H1 (cell line): ENCODE data around the gene LRPPRC. TPM values are rescaled to one million over a fixed set of nuclear protein-coding genes. Genes with fewer than 3 reads are reported as not detected.

ENCODE experiments used
- CTCF ChIA-PET: fragments of 300-600 bp; sonication (Branson Sonifier 250); formaldehyde crosslinking; loops from one replicate; lab custom pipeline; 2021; ENCODE audit not compliant: partially characterized antibody; lab: Charles Lee
- POLR2A ChIA-PET: fragments of 300-600 bp; sonication (Branson Sonifier 250); formaldehyde crosslinking; loops from one replicate; lab custom pipeline; 2021; ENCODE audit warnings: inconsistent platforms; ENCODE audit not compliant: partially characterized antibody; lab: Charles Lee
- DNase-seq, 2 experiments: peaks; one replicate each; pipeline versions ENCODE4 v3.0.0 to v3.0.0-alpha.2; 2010 to 2022; ENCODE audit warnings: low spot score in 2 of 2, low read depth in 1 of 2, mixed read lengths in 1 of 2
- FAIRE-seq: peaks from 2 replicates; lab custom pipeline; 2011; peaks lifted over from hg19 to GRCh38; lab: Jason Lieb, UNC
- H2AFZ ChIP-seq: 2 replicates; pipeline ENCODE4 v1.8.1; 2012; ENCODE audit warnings: low read length, inconsistent platforms
- H2AK5ac ChIP-seq: 2 replicates; pipeline ENCODE4 v1.6.1; 2013; ENCODE audit warnings: low read depth, low read length
- H2BK120ac ChIP-seq: replicated peaks from 2 replicates; pipeline ENCODE3; 2013; ENCODE audit warnings: low read depth, low read length, inconsistent platforms
- H2BK12ac ChIP-seq: 2 replicates; pipeline ENCODE4 v1.6.1; 2013; ENCODE audit warnings: low read depth, low read length
- H2BK15ac ChIP-seq: 2 replicates; pipeline ENCODE4 v1.6.1; 2013; ENCODE audit warnings: low read length
- H2BK20ac ChIP-seq: 2 replicates; pipeline ENCODE4 v1.6.1; 2013; ENCODE audit warnings: low read length
- H2BK5ac ChIP-seq: 2 replicates; pipeline ENCODE4 v1.6.1; 2013; ENCODE audit warnings: low read depth, low read length
- H3K14ac ChIP-seq: 2 replicates; pipeline ENCODE4 v1.6.1; 2013; ENCODE audit warnings: inconsistent platforms; ENCODE audit not compliant: insufficient read length
- H3K18ac ChIP-seq: 2 replicates; pipeline ENCODE4 v1.6.1; 2013; ENCODE audit warnings: low read length; ENCODE audit errors: extremely low read depth
- H3K23ac ChIP-seq: 2 replicates; pipeline ENCODE4 v1.6.1; 2013; ENCODE audit warnings: inconsistent platforms; ENCODE audit not compliant: insufficient read length
- H3K23me2 ChIP-seq: 2 replicates; pipeline ENCODE4 v1.6.1; 2013; ENCODE audit warnings: low read depth, low read length
- H3K27ac ChIP-seq: 2 replicates; pipeline ENCODE4 v1.6.1; 2011; ENCODE audit warnings: low read depth, low read length, inconsistent platforms
- H3K27me3 ChIP-seq, 4 experiments: replicated peaks in 1 of 4; 1 replicate in 1 of 4; 2 replicates in 3 of 4; pipeline versions ENCODE4 v1.6.1 to v1.8.1; 2011 to 2013; ENCODE audit warnings: low read length in 3 of 4, mild to moderate bottlenecking in 3 of 4, inconsistent platforms in 2 of 4, mixed read lengths in 2 of 4, moderate library complexity in 1 of 4; ENCODE audit not compliant: control insufficient read depth in 3 of 4, insufficient read depth in 3 of 4; ENCODE audit errors: extremely low read depth in 1 of 4
- H3K36me3 ChIP-seq, 4 experiments: 2 replicates each; pipeline versions ENCODE4 v1.6.1 to v1.8.1; 2011 to 2013; ENCODE audit warnings: mild to moderate bottlenecking in 4 of 4, low read length in 3 of 4, moderate library complexity in 2 of 4, control low read depth in 1 of 4, inconsistent platforms in 1 of 4; ENCODE audit not compliant: insufficient read depth in 4 of 4, control insufficient read depth in 2 of 4
- H3K4ac ChIP-seq: replicated peaks from 2 replicates; pipeline ENCODE3; 2013; ENCODE audit warnings: low read length, low read depth, mixed read lengths, inconsistent platforms; ENCODE audit not compliant: insufficient read length
- H3K4me1 ChIP-seq, 4 experiments: replicated peaks in 1 of 4; 1 replicate in 1 of 4; 2 replicates in 3 of 4; pipeline versions ENCODE4 v1.6.1 to v1.8.1; 2011 to 2013; ENCODE audit warnings: low read length in 3 of 4, inconsistent platforms in 2 of 4, mixed read lengths in 1 of 4; ENCODE audit not compliant: insufficient read depth in 4 of 4, control insufficient read depth in 3 of 4
- H3K4me2 ChIP-seq, 2 experiments: 2 replicates each; pipeline versions ENCODE4 v1.6.1 to v1.8.1; 2011 to 2013; ENCODE audit warnings: low read depth in 2 of 2, low read length in 2 of 2, control low read depth in 1 of 2, inconsistent platforms in 1 of 2, mild to moderate bottlenecking in 1 of 2; ENCODE audit not compliant: insufficient read depth in 1 of 2
- H3K4me3 ChIP-seq, 4 experiments: fragments of 200-600, 300-600 bp in 1 of 4; sonication (generic), shearing (Covaris generic), sonication (Bioruptor Twin) in 1 of 4; 2 replicates each; pipeline versions ENCODE4 v1.5.1 to v1.8.1; 2011 to 2016; ENCODE audit warnings: low read length in 4 of 4, low read depth in 3 of 4, control low read depth in 2 of 4, inconsistent platforms in 2 of 4, mild to moderate bottlenecking in 2 of 4, mixed read lengths in 1 of 4, moderate library complexity in 1 of 4; ENCODE audit not compliant: insufficient read depth in 2 of 4; ENCODE audit errors: extremely low read depth in 1 of 4
- H3K56ac ChIP-seq: replicated peaks from 2 replicates; pipeline ENCODE3; 2013; ENCODE audit warnings: low read depth, mild to moderate bottlenecking, mixed read lengths, low read length, inconsistent platforms; ENCODE audit not compliant: insufficient read length
- H3K79me1 ChIP-seq: 2 replicates; pipeline ENCODE4 v1.6.1; 2013; ENCODE audit warnings: low read depth, low read length, control low read depth
- H3K79me2 ChIP-seq, 2 experiments: 2 replicates each; pipeline versions ENCODE4 v1.6.1 to v1.8.1; 2012 to 2013; ENCODE audit warnings: low read length in 2 of 2, mild to moderate bottlenecking in 2 of 2, inconsistent platforms in 1 of 2; ENCODE audit not compliant: insufficient read depth in 2 of 2, control insufficient read depth in 1 of 2
- H3K9ac ChIP-seq, 4 experiments: replicated peaks in 1 of 4; 1 replicate in 1 of 4; 2 replicates in 3 of 4; pipeline versions ENCODE4 v1.6.1 to v1.8.1; 2011 to 2013; ENCODE audit warnings: low read depth in 3 of 4, low read length in 3 of 4, control low read depth in 2 of 4, mild to moderate bottlenecking in 2 of 4, moderate library complexity in 2 of 4, inconsistent platforms in 1 of 4; ENCODE audit errors: extremely low read depth in 1 of 4
- H3K9me3 ChIP-seq, 2 experiments: 2 replicates each; pipeline versions ENCODE4 v1.6.1 to v1.8.1; 2012 to 2013; ENCODE audit warnings: mild to moderate bottlenecking in 2 of 2, moderate library complexity in 2 of 2, control low read depth in 1 of 2, inconsistent platforms in 1 of 2, low read depth in 1 of 2, low read length in 1 of 2, mixed read lengths in 1 of 2; ENCODE audit not compliant: insufficient read depth in 2 of 2
- H4K20me1 ChIP-seq, 2 experiments: replicated peaks in 1 of 2; 2 replicates each; pipeline versions ENCODE3 to v1.8.1; 2011 to 2013; ENCODE audit warnings: inconsistent platforms in 2 of 2, low read length in 2 of 2, mild to moderate bottlenecking in 1 of 2; ENCODE audit not compliant: insufficient read depth in 2 of 2, control insufficient read depth in 1 of 2
- H4K5ac ChIP-seq: 2 replicates; pipeline ENCODE4 v1.6.1; 2013; ENCODE audit warnings: low read length, low read depth, mixed read lengths, inconsistent platforms; ENCODE audit not compliant: insufficient read length
- H4K8ac ChIP-seq: 2 replicates; pipeline ENCODE4 v1.8.0; 2013; ENCODE audit warnings: mild to moderate bottlenecking, moderate library complexity, low read length, inconsistent platforms; ENCODE audit not compliant: insufficient read depth; ENCODE audit errors: extremely low read depth
- H4K91ac ChIP-seq: replicated peaks from 2 replicates; pipeline ENCODE3; 2013; ENCODE audit warnings: low read length, mixed read lengths, inconsistent platforms; ENCODE audit not compliant: insufficient read length
- CEBPB ChIP-seq: IDR thresholded peaks from 2 replicates; pipeline ENCODE4 v1.6.1; 2012; ENCODE audit warnings: low read depth, low read length
- SAP30 ChIP-seq: fragments of 300-600 bp; sonication (generic); IDR thresholded peaks from 2 replicates; pipeline ENCODE4 v1.7.1; 2012; ENCODE audit warnings: low read length, moderate library complexity, mild to moderate bottlenecking, inconsistent platforms; ENCODE audit not compliant: insufficient read depth, insufficient replicate concordance
- WGBS, 2 experiments: shearing (Covaris generic) in 1 of 2; methylation state at CpG; one replicate each; pipeline versions ENCODE4 v1.1.6 to v1.1.7; 2013 to 2015; ENCODE audit warnings: low lambda C conversion rate in 2 of 2, mixed read lengths in 2 of 2, inconsistent platforms in 1 of 2, low coverage in 1 of 2, missing lambda C conversion rate in 1 of 2; ENCODE audit not compliant: insufficient replicate concordance in 2 of 2, insufficient coverage in 1 of 2, insufficient read length in 1 of 2; ENCODE audit errors: extremely low coverage in 1 of 2, missing lambda C conversion rate in 1 of 2; 5-methylcytosine and 5-hydroxymethylcytosine counted together
- polyA plus RNA-seq, 7 experiments: library from polyadenylated mRNA; depleted of rRNA in 3 of 7; stranded (reverse) in 5 of 7; unstranded in 2 of 7; fragments of >200 nt in 5 of 7; fragments of 200-250 nt in 2 of 7; gene quantifications; 1 replicate in 5 of 7; 2 replicates in 1 of 7; 4 replicates in 1 of 7; pipeline versions ENCODE4 v1.2.1 to v1.2.3, GENCODE V29; 2011 to 2013; ENCODE audit warnings: missing spikeins in 2 of 7, mixed read lengths in 2 of 7
- total RNA-seq: library from RNA; stranded (reverse); fragmentation: NEBNext Ultra II Directional; extraction: Animal tissue kit (Norgen Biotek cat#: 25700); gene quantifications from 2 replicates; pipeline ENCODE4 v1.2.1, GENCODE V29; 2021

Gene LRPPRC
- total and polyA plus RNA-seq, 2 of the 8 experiments (the other 6 are each of a cell fraction or from before 2014, with no cell fraction given), result 43.4 to 167 TPM

DNA sequence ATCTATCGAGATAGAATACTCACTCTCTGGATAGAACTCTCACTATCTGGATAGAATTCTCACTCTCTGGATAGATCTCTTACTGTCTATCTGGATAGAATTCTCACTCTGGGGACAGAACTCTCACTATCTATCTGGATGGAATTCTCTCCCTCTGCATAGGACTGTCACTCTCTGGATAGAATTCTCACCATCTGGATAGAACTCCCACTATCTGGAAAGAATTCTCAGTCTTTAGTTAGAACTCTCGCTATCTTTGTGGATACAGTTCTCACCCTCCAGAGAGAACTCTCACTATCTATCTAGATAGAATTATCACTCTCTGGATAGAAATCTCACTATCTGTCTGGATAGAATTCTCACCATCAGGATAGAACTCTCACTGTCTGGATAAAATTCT lies 140.5 kb downstream of the LRPPRC start:
- Histone ChIP-seq H3K56ac (no peak overlapping the region), H3K4ac (no peak overlapping the region)
- 93% methylated on average over 2 of the region's 2 CpGs; no CpG with 5 or more reads in 1 of the 2 experiments for WGBS, 2 experiments
- no peak for TF ChIP-seq SAP30
- no peak for TF ChIP-seq CEBPB

More for the DNA sequence above, 140.5 kb downstream of the LRPPRC start:
- FAIRE-seq (no peak), DNase-seq (no peak)
- H4K5ac ChIP-seq, result no peak overlapping the region
- H2AFZ ChIP-seq, result no peak overlapping the region
- H3K79me1 ChIP-seq, result no peaks in the 10 kb centered on the region
- H4K20me1 ChIP-seq, result no peaks in the 10 kb centered on the region
- H3K27me3 ChIP-seq, result no peaks in the 10 kb centered on the region
- H3K79me2 ChIP-seq, result no peaks in the 10 kb centered on the region
- CTCF ChIA-PET, result no interaction called here
- no peak overlapping the region for H3K23ac ChIP-seq
- no peak overlapping the region for H2AK5ac ChIP-seq
- H3K27ac ChIP-seq, result no peak overlapping the region
- H3K9ac ChIP-seq, result no peak overlapping the region
- no peak overlapping the region for H3K4me3 ChIP-seq
- H4K8ac ChIP-seq, result no peak overlapping the region
- H2BK120ac ChIP-seq, result no peak overlapping the region
- H3K4me2 ChIP-seq, result no peak overlapping the region
- no peak overlapping the region for H3K14ac ChIP-seq
- no peak overlapping the region for H2BK5ac ChIP-seq
- no peak overlapping the region for H2BK15ac ChIP-seq
- no peak overlapping the region for H4K91ac ChIP-seq
- H2BK12ac ChIP-seq, result no peak overlapping the region
- no peaks in the 10 kb centered on the region for H3K23me2 ChIP-seq
- H3K18ac ChIP-seq, result no peak overlapping the region
- no peaks in the 10 kb centered on the region; a peak in 1 of 7 replicates for H3K4me1 ChIP-seq
- POLR2A ChIA-PET, result no interaction called here
- no peak overlapping the region for H2BK20ac ChIP-seq
- no peaks in the 10 kb centered on the region for H3K36me3 ChIP-seq
- no peaks in the 10 kb centered on the region for H3K9me3 ChIP-seq
